Neural cell (in vitro differentiated cells): Measurements from ENCODE around the gene JAK3.

Experiments
- EP300 ChIP-seq: fragments of 450-650 bp; conservative IDR thresholded peaks from 2 replicates; pipeline ENCODE4 v1.6.1; 2014; ENCODE audit warnings: antibody characterized with exemption, mild to moderate bottlenecking, moderate library complexity; ENCODE audit not compliant: poor library complexity, severe bottlenecking
- EZH2 ChIP-seq: fragments of 200-600, 300-800 bp; shearing (Covaris generic), sonication (generic); IDR thresholded peaks from 2 replicates; pipeline ENCODE4 v1.6.1; 2014; ENCODE audit warnings: antibody characterized with exemption, low read length, borderline replicate concordance, mild to moderate bottlenecking; ENCODE audit not compliant: insufficient read depth, poor library complexity, severe bottlenecking
- POLR2AphosphoS5 ChIP-seq: IDR thresholded peaks from 2 replicates; pipeline ENCODE4 v1.6.1; 2012
- RAD21 ChIP-seq: fragments of 450-650 bp; conservative IDR thresholded peaks from 2 replicates; pipeline ENCODE4 v1.6.1; 2014; ENCODE audit warnings: antibody characterized with exemption, mild to moderate bottlenecking, moderate library complexity
- SMC3 ChIP-seq: fragments of 450-650 bp; conservative IDR thresholded peaks from 2 replicates; pipeline ENCODE4 v1.6.1; 2014; ENCODE audit warnings: antibody characterized with exemption, mild to moderate bottlenecking, moderate library complexity; ENCODE audit not compliant: poor library complexity
- TAF1 ChIP-seq: IDR thresholded peaks from 2 replicates; pipeline ENCODE4 v1.6.1; 2012; ENCODE audit warnings: low read depth
- TF ChIP-seq, protein P1 (sequence below): IDR thresholded peaks from 2 replicates; pipeline ENCODE4 v1.6.1; 2012; ENCODE audit warnings: borderline replicate concordance
- TF ChIP-seq, protein P2 (sequence below): fragments of 450-650 bp; IDR thresholded peaks from 2 replicates; pipeline ENCODE4 v1.5.1; 2014; ENCODE audit warnings: antibody characterized with exemption, mild to moderate bottlenecking, moderate library complexity; ENCODE audit not compliant: poor library complexity, severe bottlenecking

DNA sequence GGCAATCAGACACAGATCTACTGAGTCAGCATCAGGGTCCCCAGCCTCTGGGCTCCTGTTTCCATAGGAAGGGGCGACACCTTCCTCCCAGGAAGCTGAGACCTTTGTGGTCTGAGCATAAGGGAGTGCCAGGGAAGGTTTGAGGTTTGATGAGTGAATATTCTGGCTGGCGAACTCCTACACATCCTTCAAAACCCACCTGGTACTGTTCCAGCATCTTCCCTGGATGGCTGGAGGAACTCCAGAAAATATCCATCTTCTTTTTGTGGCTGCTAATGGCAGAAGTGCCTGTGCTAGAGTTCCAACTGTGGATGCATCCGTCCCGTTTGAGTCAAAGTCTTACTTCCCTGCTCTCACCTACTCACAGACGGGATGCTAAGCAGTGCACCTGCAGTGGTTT is 35.7 kb downstream of the JAK3 start:
- TF ChIP-seq, protein P1, sequence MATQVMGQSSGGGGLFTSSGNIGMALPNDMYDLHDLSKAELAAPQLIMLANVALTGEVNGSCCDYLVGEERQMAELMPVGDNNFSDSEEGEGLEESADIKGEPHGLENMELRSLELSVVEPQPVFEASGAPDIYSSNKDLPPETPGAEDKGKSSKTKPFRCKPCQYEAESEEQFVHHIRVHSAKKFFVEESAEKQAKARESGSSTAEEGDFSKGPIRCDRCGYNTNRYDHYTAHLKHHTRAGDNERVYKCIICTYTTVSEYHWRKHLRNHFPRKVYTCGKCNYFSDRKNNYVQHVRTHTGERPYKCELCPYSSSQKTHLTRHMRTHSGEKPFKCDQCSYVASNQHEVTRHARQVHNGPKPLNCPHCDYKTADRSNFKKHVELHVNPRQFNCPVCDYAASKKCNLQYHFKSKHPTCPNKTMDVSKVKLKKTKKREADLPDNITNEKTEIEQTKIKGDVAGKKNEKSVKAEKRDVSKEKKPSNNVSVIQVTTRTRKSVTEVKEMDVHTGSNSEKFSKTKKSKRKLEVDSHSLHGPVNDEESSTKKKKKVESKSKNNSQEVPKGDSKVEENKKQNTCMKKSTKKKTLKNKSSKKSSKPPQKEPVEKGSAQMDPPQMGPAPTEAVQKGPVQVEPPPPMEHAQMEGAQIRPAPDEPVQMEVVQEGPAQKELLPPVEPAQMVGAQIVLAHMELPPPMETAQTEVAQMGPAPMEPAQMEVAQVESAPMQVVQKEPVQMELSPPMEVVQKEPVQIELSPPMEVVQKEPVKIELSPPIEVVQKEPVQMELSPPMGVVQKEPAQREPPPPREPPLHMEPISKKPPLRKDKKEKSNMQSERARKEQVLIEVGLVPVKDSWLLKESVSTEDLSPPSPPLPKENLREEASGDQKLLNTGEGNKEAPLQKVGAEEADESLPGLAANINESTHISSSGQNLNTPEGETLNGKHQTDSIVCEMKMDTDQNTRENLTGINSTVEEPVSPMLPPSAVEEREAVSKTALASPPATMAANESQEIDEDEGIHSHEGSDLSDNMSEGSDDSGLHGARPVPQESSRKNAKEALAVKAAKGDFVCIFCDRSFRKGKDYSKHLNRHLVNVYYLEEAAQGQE: no peak
- TF ChIP-seq, protein P2, sequence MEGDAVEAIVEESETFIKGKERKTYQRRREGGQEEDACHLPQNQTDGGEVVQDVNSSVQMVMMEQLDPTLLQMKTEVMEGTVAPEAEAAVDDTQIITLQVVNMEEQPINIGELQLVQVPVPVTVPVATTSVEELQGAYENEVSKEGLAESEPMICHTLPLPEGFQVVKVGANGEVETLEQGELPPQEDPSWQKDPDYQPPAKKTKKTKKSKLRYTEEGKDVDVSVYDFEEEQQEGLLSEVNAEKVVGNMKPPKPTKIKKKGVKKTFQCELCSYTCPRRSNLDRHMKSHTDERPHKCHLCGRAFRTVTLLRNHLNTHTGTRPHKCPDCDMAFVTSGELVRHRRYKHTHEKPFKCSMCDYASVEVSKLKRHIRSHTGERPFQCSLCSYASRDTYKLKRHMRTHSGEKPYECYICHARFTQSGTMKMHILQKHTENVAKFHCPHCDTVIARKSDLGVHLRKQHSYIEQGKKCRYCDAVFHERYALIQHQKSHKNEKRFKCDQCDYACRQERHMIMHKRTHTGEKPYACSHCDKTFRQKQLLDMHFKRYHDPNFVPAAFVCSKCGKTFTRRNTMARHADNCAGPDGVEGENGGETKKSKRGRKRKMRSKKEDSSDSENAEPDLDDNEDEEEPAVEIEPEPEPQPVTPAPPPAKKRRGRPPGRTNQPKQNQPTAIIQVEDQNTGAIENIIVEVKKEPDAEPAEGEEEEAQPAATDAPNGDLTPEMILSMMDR: no peak
- TF ChIP-seq EP300: no peak
- TF ChIP-seq POLR2AphosphoS5: no peak
- no peak for TF ChIP-seq EZH2
- no peak for TF ChIP-seq RAD21
- TF ChIP-seq SMC3: no peak
- TF ChIP-seq TAF1: no peak
